Heart left ventricle (tissue), 16 donors: ENCODE results near the gene KCNC4. TPM values are rescaled to one million over a fixed set of nuclear protein-coding genes. Genes with fewer than 3 reads are reported as not detected.

Experiments
- ATAC-seq, 4 donors: fragments of 200-7000 bp; cut with Tn5 transposase; one replicate each; pipeline ENCODE4 v1.9.1; 2020 to 2022; ENCODE audit warnings: moderate library complexity in 4 of 4, mild to moderate bottlenecking in 3 of 4, moderate number of reproducible peaks in 1 of 4
- DNase-seq, 5 donors: peaks; one replicate each; pipeline ENCODE4 v3.0.0-alpha.2; 2020
- H3K27ac ChIP-seq, 12 donors: fragments of 200-600 bp; sonication (generic) in 4 of 12; one replicate each; pipeline versions ENCODE4 v1.5.0 to v1.8.0; 2016 to 2022; ENCODE audit warnings: mild to moderate bottlenecking in 2 of 12
- H3K27me3 ChIP-seq, 9 donors: fragments of 200-600 bp; sonication (generic) in 2 of 9; one replicate each; pipeline versions ENCODE4 v1.5.1 to v1.8.0; 2016 to 2022; ENCODE audit warnings: mild to moderate bottlenecking in 3 of 9
- H3K36me3 ChIP-seq, 9 donors: fragments of 200-600 bp; sonication (generic) in 2 of 9; one replicate each; pipeline versions ENCODE4 v1.5.0 to v1.8.0; 2018 to 2022; ENCODE audit warnings: mild to moderate bottlenecking in 2 of 9
- H3K4me1 ChIP-seq, 12 donors: fragments of 200-600 bp; sonication (generic) in 4 of 12; one replicate each; pipeline versions ENCODE4 v1.5.0 to v1.8.0; 2016 to 2022; ENCODE audit warnings: mild to moderate bottlenecking in 3 of 12
- H3K4me3 ChIP-seq, 12 donors: fragments of 200-600 bp; sonication (generic) in 4 of 12; one replicate each; pipeline versions ENCODE4 v1.5.0 to v1.8.0; 2017 to 2022; ENCODE audit warnings: mild to moderate bottlenecking in 9 of 12, moderate library complexity in 4 of 12
- H3K9me3 ChIP-seq, 12 donors: fragments of 200-600 bp; sonication (generic) in 4 of 12; one replicate each; pipeline versions ENCODE4 v1.5.0 to v1.8.0; 2016 to 2022; ENCODE audit warnings: mild to moderate bottlenecking in 1 of 12
- CTCF ChIP-seq, 12 donors: fragments of 200-600 bp; sonication (generic) in 4 of 12; IDR thresholded peaks; one replicate each; pipeline versions ENCODE4 v1.5.0 to v1.8.0; 2018 to 2022; ENCODE audit warnings: antibody characterized with exemption in 12 of 12, mild to moderate bottlenecking in 5 of 12
- POLR2A ChIP-seq, 2 donors: fragments of 450-650 bp; IDR thresholded peaks; one replicate each; pipeline ENCODE4 v1.6.1; 2017; ENCODE audit warnings: antibody characterized with exemption in 2 of 2, mild to moderate bottlenecking in 2 of 2, moderate library complexity in 2 of 2
- WGBS, 4 donors: extraction: QIAGEN DNeasy Blood & Tissue Kit in 2 of 4; methylation state at CpG; one replicate each; pipeline versions ENCODE4 v1.1.5 to v1.1.7; 2013 to 2018; 5-methylcytosine and 5-hydroxymethylcytosine counted together
- intact Hi-C, 10 donors: fragments of 100-400 bp; cut with DNase I; formaldehyde crosslinking; loops; one replicate each; pipeline versions ENCODE4 v1.11.1 to v1.14.2; 2022
- polyA plus RNA-seq, 2 donors: library from polyadenylated mRNA; stranded (reverse); fragments of 200-250 nt; gene quantifications; one replicate each; pipeline ENCODE4 v1.2.3, GENCODE V29; 2013
- total RNA-seq, 9 donors: library from RNA; depleted of rRNA in 2 of 9; stranded (reverse); fragments of >200 nt in 2 of 9; fragmentation: NEBNext Ultra II Directional in 3 of 9; extraction: Animal tissue kit (Norgen Biotek cat#: 25700) in 3 of 9; gene quantifications; one replicate each; pipeline versions ENCODE4 v1.1.0 to v1.2.4, GENCODE V29; 2016 to 2023
- donor health status: ischemic (EF 13 %, LVEDD 7.1; RV severe dilation, severe dysfunction).
- donor health status: healthy with polysubstance abuse.
- donor health status: DM: no; HTN: yes; CAD: no.
- donor health status: DM: no; HTN: no; CAD: no.
- donor health status: ischemic (EF 25% LVEDD 6.9; RV normal size, moderate dysfunction).
- donor health status: ischemic (EF 25% LVEDD 5.7; RV mildly dilated, moderate dysfunction).
- donor health status: healthy.
- donor health status: DM: yes; HTN: yes; CAD: no.
- donor health status: ischemic (EF 35%, LVEDD 5.7; RV mildly dilated, moderate dysfunction).
- donor health status: nonischemic (EF 11% LVEDD 7.7; RV severe dilation, severe dysfunction).
- donor health status: DM: yes; HTN: yes; CAD: no.
- donor health status: PGD.
- donor health status: ischemic (EF 29% LVEDD 5.4; RV normal size, mild dysfunction).
- donor health status: nonischemic (EF 23%, LVEDD 6.1; RV moderate dilation, normal function).

KCNC4 gene
- total and polyA plus RNA-seq, 11 donors = 2.4 to 15.2 (median 6.1) TPM

GRCh38 chr1:110225756-110226404 lies 15.8 kb downstream of the KCNC4 start:
- intact Hi-C loops = no loop called here
- no peak for TF ChIP-seq POLR2A (IDR thresholded peaks at IDR 0.05)
- no peak for TF ChIP-seq CTCF (IDR thresholded peaks at IDR 0.05)
- peak in 1 of 5 donors; percentile 51 for DNase-seq
- Histone ChIP-seq H3K36me3 (peaks cover 0 to 42% (median 9%) of the 10 kb centered on the region in 9 donors), H3K27ac (no peak overlapping the region), H3K4me1 (no peaks in the 10 kb centered on the region), H3K27me3 (no peaks in the 10 kb centered on the region), H3K9me3 (no peaks in the 10 kb centered on the region), H3K4me3 (no peak overlapping the region)
- WGBS, 4 donors = 92 to 96% (median 95%) methylated on average over 11 to 18 of the region's 18 CpGs
- ATAC-seq = no peak

GRCh38 chr1:110227774-110228173 lies 17.7 kb downstream of the KCNC4 start:
- DNase-seq = peak in 1 of 5 donors; percentile 26
- peaks cover 0 to 56% (median 9%) of the 10 kb centered on the region in 9 donors for H3K36me3 ChIP-seq
- peaks cover 0 to 8% (median 2%) of the 10 kb centered on the region in 12 donors for H3K9me3 ChIP-seq
- intact Hi-C loops = no loop called here
- no peak for ATAC-seq
- H3K4me1 ChIP-seq = no peaks in the 10 kb centered on the region
- 93 to 96% (median 95%) methylated on average over 12 of the region's 12 CpGs for WGBS, 4 donors
- no peak overlapping the region for H3K27ac ChIP-seq
- TF ChIP-seq POLR2A (IDR thresholded peaks at IDR 0.05) = no peak
- TF ChIP-seq CTCF (IDR thresholded peaks at IDR 0.05) = no peak
- no peaks in the 10 kb centered on the region for H3K27me3 ChIP-seq
- H3K4me3 ChIP-seq = no peak overlapping the region

- peak in 1 of 5 donors; percentile 37 for DNase-seq
These were observed 18.3 kb downstream of the KCNC4 start for GRCh38 chr1:110228381-110228780.

More at GRCh38 chr1:110228381-110228780, 18.3 kb downstream of the KCNC4 start:
- no peak overlapping the region for H3K4me3 ChIP-seq
- intact Hi-C loops = no loop called here
- no peaks in the 10 kb centered on the region for H3K4me1 ChIP-seq
- H3K9me3 ChIP-seq = peaks cover 0 to 11% (median 5%) of the 10 kb centered on the region in 12 donors
- ATAC-seq = no peak
- peaks cover 0 to 56% (median 10%) of the 10 kb centered on the region in 9 donors for H3K36me3 ChIP-seq
- no peak overlapping the region for H3K27ac ChIP-seq
- no peak for TF ChIP-seq CTCF (IDR thresholded peaks at IDR 0.05)
- no peak for TF ChIP-seq POLR2A (IDR thresholded peaks at IDR 0.05)
- no peaks in the 10 kb centered on the region for H3K27me3 ChIP-seq
- WGBS, 4 donors = 93 to 97% (median 94%) methylated on average over 11 to 12 of the region's 12 CpGs
